Activated CD4-positive, alpha-beta T cell treated with anti-CD3 and anti-CD28 coated beads for 4 hours (primary cell): ENCODE measurements around the gene VEGFD.

Experiments
- DNase-seq, 2 donors: peaks; one replicate each; pipeline ENCODE4 v3.0.0-alpha.2; 2020

VEGFD gene, protein sequence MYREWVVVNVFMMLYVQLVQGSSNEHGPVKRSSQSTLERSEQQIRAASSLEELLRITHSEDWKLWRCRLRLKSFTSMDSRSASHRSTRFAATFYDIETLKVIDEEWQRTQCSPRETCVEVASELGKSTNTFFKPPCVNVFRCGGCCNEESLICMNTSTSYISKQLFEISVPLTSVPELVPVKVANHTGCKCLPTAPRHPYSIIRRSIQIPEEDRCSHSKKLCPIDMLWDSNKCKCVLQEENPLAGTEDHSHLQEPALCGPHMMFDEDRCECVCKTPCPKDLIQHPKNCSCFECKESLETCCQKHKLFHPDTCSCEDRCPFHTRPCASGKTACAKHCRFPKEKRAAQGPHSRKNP

DNA sequence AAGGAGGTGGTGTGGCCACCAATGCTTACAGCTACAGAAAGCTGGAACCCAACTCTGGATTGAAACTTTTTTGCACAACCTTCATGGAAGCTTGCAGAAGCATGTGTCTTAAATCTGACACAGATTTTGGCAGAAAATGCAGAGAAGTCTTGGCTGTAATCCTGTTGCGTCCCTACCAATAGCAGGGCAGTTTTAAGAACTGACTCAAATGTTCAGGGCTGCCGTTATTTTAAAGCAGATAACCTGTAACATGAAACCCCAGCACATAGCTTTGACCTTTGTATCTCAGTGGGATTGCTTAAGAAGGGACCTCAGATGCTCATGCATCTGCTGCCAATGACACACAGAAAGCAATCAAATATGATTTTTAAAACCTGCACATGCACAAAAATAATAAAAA, at the start of gene VEGFD:
Gene VEGFD, minus strand, starts transcription at position 110 of the 400 bp plus-strand sequence. CDS start 467 bp downstream, outside the sequence.
- DNase-seq: no peak

DNA sequence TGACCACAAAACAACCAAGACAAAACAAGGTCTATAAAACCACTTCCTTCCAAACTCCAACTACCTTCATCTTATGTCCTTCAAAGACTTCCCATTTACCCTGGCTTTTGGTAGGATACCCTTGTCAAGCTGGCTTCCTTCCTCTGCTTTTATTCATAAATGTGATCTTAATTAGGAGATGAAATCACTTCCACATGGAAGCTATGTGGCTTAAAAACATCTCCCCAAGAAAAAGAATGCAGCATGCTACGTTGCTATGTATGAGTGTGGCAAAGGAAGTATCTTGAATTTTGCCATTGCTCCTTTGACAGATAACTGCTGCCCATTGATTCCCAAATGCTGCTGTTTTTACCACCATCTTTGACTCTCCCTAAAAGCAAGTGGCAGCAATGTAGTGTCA, 46.4 kb upstream of the VEGFD start:
- no peak for DNase-seq

DNA sequence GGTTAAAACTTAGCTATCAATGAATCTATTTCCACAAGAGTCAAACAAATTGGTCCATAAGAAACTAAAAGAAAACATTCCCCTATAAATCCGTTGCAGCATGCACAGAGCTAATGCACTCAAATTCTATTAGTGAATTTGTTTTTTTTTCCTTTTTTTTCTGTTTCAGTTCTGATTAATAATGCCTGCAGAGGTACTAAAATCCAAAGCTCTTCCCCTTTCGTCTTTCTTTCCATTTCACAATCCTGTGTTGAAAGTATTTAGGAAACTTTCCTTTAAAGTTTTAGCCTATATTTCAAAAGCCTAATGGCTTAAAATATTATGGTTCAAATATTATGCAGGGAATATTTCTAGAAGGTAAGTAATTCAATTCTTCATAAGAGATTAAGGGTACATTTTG, 45.9 kb upstream of the VEGFD start:
- DNase-seq: no peak

DNA sequence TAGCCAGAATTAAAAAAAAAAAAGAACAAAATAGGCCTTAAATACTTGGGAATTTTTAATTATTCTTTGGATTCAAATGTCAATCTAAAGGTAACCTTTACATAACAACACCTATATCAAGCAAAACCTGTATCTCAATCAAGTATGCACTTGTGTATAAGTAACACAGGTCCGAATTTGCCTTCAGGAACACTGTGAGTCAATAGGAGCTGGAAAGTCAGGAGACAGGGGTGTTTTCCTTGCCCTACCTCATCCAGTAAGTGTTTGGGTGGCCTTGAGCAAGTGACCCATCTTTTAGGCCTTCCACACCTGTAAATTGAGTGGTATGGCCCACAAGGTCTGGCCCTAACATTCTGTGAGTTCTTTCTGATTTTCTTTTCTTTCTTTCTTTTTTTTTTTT, 40.8 kb upstream of the VEGFD start:
- no peak for DNase-seq

DNA sequence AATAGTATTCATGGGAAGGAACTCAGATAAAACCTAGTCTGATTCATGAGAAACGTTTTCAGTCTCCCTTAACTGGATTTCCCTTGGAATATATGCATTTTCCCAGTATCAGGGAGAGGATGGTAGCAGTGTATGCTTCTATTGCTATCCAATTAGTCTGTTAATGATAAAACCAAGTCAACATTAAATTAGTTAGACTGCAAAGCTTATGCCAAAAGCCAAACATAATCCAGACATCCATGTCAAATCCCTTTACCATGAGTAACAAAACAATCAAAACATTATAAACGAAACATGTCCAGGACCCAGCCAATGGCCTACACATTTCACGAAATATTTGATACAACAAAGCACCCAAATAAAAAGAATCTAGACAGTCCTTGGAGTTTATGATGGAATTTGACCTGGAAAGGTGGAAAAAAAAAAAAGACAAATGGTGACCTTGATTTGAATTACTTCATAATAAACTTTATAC, 34.5 kb upstream of the VEGFD start:
- DNase-seq: no peak

DNA sequence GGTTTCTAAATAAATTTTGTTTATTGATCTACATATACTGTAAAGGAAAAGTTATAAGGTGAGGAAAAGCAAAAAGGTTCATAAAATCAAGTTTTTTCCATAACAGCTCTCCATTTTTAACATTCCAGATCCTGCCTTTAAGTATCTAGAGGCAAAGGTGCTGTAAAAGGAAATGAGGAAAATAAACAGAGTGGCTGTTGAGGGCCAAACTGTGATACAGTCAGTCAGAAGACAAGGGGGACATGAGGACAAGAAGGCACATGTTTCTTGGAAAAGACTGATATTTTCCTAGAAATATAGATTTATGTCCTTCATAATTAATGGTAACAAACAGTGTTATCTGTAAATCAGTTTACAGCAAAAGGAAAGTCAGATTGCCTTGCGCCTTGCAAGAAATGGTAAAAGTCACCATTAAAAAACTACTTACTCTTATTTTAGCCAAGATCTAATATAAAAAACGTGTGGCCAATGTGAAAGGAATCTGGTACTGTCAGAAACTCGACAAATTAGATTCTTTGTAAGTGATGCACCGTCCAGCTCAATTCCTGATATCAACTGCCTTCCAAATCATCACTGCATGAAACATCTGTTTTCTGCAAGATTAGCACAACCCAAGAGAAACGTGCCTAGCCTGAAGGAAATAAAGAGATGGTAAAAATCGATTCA, 34.0 kb upstream of the VEGFD start:
- no peak for DNase-seq

DNA sequence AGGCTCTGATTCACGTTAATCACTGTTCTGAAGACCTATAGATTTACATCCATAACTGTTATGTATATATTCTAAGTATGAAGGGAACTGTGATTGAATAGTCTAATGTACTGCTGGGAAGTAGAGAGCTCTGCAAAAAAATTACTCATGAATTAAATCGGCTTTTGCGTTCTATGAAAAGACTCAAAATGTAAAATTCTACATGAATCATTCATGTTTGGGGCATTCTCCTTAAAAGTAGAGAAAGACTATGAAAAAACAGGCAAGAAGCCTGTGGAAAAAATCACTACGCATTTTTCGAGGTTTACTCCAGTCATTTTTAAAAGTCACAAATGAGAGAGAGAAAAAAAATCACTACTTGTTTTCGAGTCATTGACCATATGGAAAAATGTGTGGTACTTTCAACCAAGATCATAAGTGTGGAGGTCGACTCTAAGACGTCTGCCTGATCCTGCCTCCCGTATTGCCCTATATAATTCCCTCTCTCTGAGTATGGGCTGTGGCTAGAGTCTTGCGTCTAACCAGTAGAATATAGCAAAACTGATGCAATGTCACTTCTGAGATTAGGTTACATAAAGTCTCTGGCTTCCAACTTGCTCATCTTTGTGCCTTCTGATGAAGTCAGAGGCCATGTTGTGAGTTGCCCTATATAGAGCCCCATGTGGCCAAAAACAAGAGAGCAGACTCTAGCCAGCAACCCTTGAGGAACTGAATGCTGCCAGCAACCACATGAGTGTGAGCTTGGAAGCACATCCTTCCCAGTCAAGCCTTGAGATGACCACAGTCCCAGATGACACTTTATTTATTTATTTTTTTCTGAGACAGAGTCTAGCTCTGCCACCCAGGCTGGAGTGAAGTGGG, 32.1 kb upstream of the VEGFD start:
- no peak for DNase-seq

DNA sequence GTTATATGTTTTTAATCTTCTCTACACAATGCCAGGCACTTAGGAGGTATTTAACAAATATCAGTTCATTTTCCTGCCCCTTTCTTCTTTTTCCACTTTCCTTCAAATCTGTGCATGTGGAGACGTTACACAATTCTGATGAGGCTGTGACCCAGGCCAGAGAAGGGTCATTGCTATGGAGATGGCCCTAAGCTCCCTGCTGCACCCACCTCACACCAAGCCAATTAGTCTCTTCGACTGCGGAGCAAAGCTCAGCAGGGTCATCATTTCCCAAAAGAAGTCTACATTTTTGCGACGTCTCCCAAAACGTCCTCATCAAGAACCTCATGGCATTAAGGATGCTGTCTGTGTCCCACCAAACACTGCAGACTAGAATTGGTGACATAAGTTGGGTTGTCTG, 28.9 kb upstream of the VEGFD start:
- DNase-seq: no peak

DNA sequence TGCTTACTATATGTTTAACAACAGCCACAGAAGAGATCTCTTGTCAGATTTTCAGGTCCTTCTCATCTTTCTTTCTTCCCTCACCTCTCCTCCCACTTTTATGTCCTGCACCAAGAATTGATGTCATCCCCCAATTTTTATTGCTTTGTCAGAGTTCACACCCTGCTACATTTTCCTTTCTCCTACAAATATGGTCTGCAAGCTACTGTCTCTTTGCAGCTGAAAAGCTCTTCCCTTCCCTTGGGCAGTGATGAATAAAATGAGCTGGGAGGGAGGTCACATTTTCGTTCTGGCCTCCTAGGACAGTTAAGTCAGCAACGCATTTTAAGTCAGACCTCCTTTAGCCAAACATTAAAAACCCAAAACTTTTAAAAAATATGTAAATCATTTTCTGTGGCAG, 26.7 kb upstream of the VEGFD start:
- no peak for DNase-seq

DNA sequence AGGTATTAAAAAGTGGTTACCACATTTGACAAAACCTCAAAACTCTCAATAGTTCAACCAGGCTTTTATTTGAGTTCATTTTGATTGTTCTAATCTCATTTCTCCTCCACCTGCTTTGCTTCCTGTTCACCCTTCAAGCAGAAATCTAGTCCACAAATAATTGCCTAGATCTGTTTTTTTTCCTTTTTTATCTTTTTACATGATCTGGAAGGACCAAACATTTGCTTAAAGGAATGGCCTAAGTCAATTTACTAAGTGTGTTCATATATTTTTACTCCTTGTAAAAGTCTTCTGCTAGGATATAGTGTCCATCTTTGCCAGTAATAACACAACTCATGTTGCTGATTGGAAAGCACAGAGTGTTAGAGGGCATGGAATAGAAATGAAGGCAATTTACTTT, 26.2 kb upstream of the VEGFD start:
- DNase-seq: no peak

DNA sequence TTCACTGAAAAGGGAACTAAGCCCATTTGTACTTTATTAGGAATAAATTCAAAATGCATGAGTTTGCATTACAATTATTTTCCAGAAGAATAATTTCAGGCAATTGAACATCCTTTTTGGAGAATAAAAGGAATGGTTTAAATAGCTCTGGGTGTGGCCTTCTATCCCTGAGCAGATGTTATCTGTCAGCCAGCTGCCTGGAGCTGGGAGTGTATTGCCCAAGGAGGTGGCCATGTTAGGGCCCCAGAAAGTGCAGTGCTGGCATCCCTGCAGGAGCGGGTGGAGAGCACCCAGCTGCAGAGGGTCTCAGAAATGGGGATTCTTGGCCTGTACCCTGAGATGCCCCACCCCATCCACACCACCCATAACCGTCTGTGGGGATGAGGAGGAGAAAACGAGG, 21.6 kb upstream of the VEGFD start:
- DNase-seq: no peak

DNA sequence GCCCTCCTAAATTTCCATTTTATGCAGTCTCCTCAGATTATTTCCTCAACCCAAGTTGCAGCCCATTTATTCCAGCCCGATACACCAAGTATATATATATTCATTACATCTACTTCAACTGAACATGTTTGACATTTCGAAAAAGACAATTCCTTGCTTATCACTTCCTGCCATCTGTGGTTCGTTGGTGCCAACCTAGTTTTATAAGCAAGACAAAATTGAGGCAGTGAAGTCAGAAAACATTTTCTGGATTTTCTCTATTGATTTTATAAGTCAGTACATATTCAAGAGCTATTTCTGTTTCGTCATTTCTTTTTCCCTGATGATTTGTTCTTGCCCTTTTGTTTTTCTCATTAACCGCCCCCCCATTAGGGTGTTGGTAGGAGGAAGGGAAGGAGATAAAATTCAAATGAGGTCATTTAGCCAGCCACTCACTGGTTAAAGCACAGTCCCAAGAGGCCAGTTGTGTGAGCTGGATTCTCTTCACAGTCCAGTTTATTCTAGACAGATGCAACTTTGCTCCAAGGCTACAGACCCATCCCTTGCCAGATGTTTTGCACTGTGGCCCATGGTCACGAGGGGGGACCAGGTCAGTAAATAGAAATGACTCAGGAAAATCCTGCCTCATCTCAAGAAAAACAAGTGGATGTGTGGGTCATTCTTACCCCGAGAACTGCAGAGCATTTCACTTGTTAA, 20.3 kb upstream of the VEGFD start:
- no peak for DNase-seq

DNA sequence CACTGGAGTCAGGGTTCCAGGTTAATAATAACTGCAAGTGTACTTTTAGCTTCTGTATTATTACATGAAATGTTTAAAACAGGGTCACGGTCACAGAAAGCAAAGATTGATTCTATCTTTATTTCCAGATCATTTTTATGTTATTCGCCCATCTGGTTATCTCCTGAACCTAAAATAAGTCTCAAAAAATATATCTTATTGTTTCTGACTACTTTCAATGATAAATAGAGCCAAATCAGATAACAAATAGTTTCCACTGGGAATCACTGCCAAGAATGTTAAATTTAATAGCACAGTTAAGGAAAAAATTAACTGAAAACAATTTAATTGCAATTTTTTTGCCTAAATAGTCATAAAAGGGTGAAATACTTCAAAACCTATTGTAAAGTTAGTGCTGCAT, 17.2 kb upstream of the VEGFD start:
- DNase-seq: no peak

DNA sequence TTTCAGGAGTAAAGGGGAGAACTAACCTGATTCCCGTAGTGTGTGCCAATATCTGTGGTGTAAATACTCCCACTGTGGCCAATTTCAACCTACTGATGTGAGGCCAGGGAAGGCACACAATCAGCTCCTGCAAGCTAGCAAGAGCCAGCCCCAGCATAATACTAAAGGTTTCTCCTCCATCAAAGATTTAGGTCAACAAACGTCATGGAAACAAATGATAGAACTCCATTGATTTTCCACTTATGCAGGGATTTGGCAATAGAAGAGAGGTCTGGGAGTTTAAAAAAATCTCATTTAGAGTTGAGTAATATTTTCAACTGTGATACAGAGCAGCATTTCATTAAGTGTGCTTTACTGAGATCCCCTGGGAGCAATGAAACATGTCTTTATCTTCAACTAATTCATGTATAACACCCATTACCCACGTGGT, 15.8 kb upstream of the VEGFD start:
- DNase-seq: no peak

DNA sequence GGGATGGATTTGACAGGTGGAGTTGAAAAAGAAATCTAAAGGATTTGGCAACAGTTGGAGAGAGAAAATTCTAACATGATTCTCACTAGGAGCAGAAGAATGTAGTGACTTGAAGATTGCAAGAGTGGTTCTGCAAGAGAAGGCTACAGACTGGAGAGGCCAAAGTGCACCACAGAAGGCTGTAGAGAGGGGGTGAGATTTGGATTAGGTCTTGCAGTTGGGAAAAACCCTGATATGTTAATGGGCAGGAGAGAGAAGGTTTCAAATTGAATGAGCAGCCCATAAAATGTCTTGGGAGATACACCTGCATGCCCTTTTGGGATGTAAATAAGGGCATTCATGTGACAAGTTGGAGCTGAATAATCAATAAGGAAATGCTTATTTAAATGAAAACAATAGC, 14.7 kb upstream of the VEGFD start:
- DNase-seq: no peak

DNA sequence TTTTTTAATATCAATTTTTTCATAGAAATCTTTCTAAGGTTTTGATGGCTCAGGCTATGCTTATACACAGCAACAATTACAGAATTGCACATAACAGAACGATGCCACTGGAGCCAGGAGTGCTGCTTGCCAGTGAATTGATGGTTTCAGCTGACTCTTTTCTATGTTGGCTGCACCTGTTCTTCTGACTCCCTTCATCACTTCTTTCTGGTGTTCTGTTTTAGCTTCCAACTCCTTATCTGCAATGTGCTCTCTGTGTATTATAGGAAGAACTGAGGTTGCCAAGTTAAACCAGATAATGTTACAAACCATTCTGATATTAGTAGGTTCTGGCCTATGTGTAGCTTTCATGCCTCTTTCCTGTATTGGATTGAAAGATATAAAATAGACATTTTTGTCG, 11.6 kb upstream of the VEGFD start:
- no peak for DNase-seq

DNA sequence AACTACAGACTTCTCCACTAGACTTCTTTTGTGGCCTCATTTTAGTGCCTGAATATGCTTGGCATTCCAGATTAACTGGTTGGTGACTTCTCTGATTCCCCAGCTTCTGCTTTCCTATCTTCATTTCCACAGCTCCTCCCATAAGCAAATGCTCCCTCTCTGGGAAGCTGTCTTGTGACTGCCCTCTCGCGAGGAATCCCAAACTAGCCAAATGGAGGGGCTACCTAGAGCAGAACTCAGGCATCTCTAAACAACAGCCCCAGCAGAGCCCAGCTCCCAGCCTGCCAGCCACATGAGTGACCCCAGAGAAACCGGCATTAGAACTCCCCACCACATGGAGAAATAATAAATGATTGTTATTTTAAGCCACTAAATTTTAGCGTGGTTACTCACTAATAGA, 7.6 kb upstream of the VEGFD start:
- no peak for DNase-seq

DNA sequence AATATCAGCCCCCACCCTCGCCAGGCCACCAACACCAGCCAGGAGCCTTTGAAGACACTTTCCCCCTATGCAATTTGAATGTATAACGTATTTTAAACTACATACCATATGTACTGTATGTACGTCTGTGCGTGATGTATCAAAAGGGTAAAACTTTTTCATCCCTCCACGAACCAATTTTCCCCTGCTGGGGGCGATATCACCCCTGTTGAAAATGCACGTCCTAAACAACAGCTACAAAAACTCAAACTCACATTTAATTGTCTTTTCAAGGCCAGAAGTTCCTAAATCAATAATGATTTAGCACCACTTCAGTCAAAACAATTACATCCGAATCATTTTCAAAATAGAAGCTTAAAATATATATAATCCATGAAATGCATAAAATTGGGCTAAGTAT, 1.4 kb downstream of the VEGFD start:
- no peak for DNase-seq

DNA sequence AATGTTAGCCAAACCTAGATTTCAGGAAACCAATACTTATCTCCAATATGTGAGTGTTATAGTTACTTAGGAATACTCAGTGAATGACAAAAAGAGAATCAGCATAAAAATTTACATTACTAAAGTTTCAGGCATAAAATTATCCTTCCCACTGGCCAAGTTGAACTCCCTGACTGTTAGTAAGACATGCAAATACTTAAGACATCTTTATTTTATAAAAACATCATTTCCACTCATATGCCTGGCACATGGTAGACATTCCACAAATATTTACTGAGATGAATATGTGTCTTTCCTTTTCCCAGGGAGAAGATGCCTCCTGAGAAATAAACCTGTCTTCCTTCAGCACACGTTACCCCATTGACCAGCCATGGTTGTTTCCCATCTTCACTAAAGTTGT, 7.3 kb downstream of the VEGFD start:
- no peak for DNase-seq

DNA sequence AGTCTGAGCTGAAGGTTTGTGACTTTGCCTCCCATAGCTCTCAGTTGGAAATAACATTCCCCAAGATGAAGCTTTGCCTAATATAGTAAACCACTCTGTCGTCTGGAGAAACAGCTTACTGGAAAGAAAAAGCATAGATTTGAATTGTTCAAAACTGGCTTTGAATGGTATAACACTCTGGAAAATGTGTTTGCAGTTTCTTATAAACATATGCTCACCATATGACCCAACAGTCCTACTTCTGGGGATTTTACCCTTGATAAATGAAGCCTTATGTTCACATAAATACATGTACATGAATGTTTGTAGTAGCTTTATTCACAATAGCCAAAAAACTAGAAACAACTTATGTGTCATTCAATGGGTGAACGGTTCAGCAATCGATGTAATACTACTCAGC, 10.2 kb downstream of the VEGFD start:
- DNase-seq: no peak

DNA sequence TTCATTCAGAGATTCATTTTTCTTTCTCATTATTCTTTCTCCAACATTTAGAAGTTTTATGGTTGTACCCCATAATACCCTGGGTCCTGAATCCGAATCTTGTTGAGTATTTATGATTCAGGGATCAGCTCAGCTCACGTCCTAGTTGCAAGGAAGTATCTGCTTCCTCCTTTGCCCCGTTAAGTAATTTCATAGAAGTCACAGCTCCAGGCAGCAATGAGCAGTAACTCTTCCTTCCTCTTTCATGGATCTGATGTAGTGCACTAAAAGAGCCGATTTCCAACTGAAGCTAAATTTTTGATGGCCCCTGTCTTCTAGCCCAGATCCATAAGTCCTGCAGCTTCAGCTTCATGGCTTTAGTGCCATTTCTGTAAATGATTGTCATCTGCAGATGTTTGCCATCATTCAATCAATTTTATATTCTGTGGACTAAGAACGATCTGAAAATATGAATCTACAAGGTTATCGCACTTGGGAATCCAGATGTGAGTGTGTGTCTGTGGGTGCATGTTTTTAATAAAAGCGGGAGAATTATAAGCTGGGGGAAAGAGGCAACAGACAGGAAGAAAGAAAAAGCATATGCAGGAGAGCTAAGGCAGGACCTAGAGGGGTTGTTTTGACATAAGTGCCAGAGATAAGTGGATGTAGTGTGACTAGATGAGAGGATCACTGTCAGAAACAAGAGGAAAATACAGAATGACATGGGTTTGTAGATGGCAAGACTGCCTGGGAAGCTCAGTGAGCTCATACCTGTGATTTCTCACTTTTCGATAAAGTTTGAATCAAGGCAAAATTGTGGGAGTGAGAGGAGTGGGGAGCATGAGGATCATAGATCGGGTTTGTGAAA, 17.5 kb downstream of the VEGFD start:
- no peak for DNase-seq

DNA sequence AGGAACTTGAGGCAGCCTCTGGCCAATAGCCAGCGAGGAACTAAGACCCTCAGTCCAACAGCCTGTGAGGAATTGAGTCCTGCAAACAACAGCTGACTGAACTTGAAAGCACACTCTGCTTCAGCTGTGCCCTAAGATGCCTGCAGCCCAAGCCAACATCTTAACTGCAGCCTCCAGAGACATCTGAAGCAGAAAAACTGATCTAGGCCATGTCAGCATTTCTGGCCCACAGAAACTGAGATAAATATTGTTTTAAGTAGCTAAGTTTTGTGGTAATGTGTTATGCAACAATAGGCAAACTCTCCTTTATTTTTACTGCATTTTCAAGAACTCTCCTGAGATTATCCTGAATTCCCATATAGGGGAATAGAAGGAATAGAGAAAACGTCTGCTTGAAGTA, 24.5 kb downstream of the VEGFD start:
- DNase-seq: no peak
